Effector memory CD8-positive, alpha-beta T cell (primary cell): ENCODE results near the gene CLPSL2.

ENCODE experiments used
- ATAC-seq: fragments of 150-1000 bp; cut with Tn5 transposase; replicated peaks from 2 replicates; pipeline ENCODE4 v1.10.0; 2021; ENCODE audit warnings: mild to moderate bottlenecking, moderate library complexity
- DNase-seq, 3 experiments: peaks; one replicate each; pipeline ENCODE4 v3.0.0; 2021
- H3K27ac Mint-ChIP-seq, 2 donors: one replicate each; pipeline ENCODE4 v1.8.0; 2022; ENCODE audit warnings: mild to moderate bottlenecking in 2 of 2, mixed read lengths in 2 of 2, moderate library complexity in 2 of 2
- H3K27me3 Mint-ChIP-seq, 2 donors: one replicate each; pipeline ENCODE4 v1.8.0; 2022; ENCODE audit warnings: mixed read lengths in 2 of 2
- H3K36me3 Mint-ChIP-seq: one replicate; pipeline ENCODE4 v1.8.0; 2022; ENCODE audit warnings: mild to moderate bottlenecking, moderate library complexity, mixed read lengths; ENCODE audit not compliant: insufficient read depth
- H3K4me1 Mint-ChIP-seq, 2 donors: one replicate each; pipeline ENCODE4 v1.8.0; 2022; ENCODE audit warnings: low read depth in 2 of 2, mixed read lengths in 2 of 2
- H3K4me3 Mint-ChIP-seq, 2 donors: one replicate each; pipeline ENCODE4 v1.8.0; 2022; ENCODE audit warnings: mild to moderate bottlenecking in 2 of 2, mixed read lengths in 2 of 2, moderate library complexity in 2 of 2
- H3K9me3 Mint-ChIP-seq, 2 donors: one replicate each; pipeline ENCODE4 v1.8.0; 2022; ENCODE audit warnings: mixed read lengths in 2 of 2

CLPSL2 gene

DNA sequence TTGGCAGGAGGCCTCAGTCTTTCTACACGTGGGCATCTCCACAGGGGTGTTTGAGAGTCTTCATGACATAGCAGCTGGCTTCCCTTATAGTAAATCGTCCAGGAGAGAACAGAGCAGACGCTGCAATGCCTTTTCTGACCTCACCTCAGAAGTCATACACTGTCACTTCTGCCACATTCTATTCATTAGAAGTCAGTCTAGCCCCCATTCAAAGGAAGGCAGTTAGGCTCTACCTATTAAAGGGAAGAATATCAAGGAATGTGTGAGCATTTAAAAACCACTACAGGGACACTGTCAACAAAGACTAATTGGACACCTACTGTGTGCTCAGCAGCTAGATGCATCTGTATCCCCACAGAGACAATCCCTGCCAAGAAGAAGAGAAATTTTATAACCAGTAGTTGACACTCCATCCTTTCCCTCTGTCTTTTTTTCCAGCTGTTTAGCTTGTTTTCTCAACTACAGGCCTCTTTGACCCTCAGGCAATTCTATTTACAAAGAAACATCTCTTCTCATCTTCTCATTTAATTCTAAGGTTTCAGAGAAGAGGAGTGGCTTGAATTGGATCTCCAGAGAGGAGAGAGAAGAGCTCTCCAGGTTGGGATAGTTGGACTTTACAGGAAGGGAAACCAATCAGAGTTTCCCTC lies 21.0 kb upstream of the CLPSL2 start:
- H3K4me3 Mint-ChIP-seq, result no peak overlapping the region
- DNase-seq (no peak), ATAC-seq (no peak)
- no peak overlapping the region for H3K27ac Mint-ChIP-seq
- no peaks in the 10 kb centered on the region for H3K36me3 Mint-ChIP-seq
- no peaks in the 10 kb centered on the region for H3K9me3 Mint-ChIP-seq
- peaks cover 44 to 47% of the 10 kb centered on the region in 2 donors for H3K27me3 Mint-ChIP-seq
- H3K4me1 Mint-ChIP-seq, result peaks cover 0 to 2% of the 10 kb centered on the region in 2 donors

DNA sequence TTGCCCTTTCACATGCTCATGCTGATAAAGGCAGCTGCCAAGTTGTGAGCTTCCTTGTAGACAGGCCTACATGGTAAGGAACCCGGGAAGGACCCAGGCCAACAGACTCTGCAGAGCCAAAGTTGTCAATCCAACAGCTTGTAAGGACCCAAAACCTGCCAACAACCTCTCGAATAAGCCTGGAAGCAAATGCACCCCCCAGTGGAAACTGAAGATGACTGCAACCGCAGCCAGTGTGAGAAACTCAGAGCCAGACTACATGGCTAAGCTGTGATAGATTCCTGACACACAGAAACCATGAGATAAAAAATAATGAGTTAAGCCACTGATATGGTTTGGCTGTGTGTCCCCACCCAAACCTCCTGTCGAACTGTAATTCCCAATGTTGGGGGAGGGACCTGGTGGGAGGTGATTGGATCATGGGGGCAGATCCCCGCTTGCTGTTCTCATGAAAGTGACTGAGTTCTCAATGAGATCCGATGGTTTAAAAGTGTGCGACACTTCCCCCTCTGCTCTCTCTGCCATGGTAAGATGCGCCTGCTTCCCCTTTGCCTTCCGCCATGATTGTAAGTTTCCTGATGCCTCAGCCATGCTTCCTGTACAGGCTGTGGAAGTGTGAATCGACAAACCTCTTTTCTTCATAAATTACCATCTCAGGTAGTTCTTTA lies 18.8 kb upstream of the CLPSL2 start:
- Mint-ChIP-seq H3K4me1 (peaks cover 0 to 2% of the 10 kb centered on the region in 2 donors), H3K9me3 (no peaks in the 10 kb centered on the region), H3K27me3 (peaks cover 48 to 57% of the 10 kb centered on the region in 2 donors), H3K36me3 (no peaks in the 10 kb centered on the region), H3K27ac (peak overlapping the region in 1 of 2 donors; percentile 0), H3K4me3 (no peak overlapping the region)
- ATAC-seq (peak; percentile 33), DNase-seq (no peak)

DNA sequence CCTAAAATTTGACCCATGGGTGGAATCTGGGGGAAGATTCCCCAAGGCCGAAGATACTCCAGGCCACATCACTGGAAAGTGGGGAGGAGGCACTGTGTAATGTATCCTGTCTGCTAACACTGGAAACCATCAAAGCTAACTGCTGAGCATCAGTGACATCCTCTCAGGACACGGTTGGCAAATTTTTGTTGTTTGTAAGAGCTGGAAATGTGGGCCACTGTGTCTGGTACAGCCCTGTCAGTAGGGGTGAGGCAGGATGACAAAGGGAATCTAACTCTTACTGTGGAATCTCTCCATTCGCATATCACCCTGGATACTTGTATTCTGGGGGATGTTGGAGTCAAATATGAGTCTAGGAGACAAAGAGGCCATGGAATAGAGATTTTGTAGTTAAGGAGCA lies 17.0 kb upstream of the CLPSL2 start:
- Mint-ChIP-seq H3K36me3 (no peaks in the 10 kb centered on the region), H3K27ac (no peak overlapping the region), H3K9me3 (no peaks in the 10 kb centered on the region), H3K4me1 (peaks cover 3 to 12% of the 10 kb centered on the region in 2 donors), H3K27me3 (peaks cover 65 to 75% of the 10 kb centered on the region in 2 donors), H3K4me3 (no peak overlapping the region)
- DNase-seq (no peak), ATAC-seq (no peak)

DNA sequence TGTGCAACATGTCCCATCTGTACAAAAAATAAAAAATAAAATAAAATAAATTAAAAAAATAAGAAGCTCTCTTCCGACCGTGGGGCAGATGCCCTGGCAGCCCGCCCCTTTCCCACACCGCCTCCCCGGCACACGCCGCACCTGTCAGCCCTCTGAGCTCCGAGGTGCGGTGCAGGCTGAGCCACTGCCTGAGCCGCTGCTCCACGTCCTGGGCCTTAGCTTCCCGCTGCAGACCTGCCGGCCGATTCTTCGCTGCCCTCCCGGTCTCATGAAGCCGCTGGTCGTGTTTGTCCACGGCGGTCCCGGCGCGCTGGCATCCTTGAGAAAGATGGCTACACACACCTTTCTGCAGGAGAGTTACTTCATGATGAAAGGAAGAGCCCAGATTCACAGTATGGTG lies 10.7 kb upstream of the CLPSL2 start:
- Mint-ChIP-seq H3K27me3 (peaks cover 36 to 51% of the 10 kb centered on the region in 2 donors), H3K4me1 (peaks cover 3 to 12% of the 10 kb centered on the region in 2 donors), H3K4me3 (no peak overlapping the region), H3K27ac (no peak overlapping the region), H3K9me3 (no peaks in the 10 kb centered on the region), H3K36me3 (no peaks in the 10 kb centered on the region)
- DNase-seq (no peak), ATAC-seq (no peak)

DNA sequence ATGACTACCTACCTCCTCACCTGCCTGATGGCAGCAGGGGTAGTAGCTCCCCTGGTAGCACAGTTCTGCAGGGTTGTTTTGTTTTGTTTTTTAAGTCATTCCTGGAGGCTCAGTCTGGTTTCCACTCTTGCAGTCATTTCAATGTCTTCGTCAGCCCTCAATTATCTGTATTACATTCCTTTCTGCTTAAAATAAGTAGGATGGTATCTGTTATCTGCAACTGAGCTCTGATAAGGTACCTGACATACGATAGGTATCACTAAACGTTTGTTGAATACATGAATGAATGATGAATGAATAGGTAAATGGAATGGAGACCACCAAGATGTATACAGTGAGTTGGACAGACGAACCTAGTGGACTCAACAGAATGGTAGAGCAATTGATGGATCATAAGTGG lies 7.2 kb upstream of the CLPSL2 start:
- DNase-seq (no peak), ATAC-seq (no peak)
- H3K4me3 Mint-ChIP-seq, result no peak overlapping the region
- peaks cover 0 to 4% of the 10 kb centered on the region in 2 donors for H3K4me1 Mint-ChIP-seq
- no peak overlapping the region for H3K27ac Mint-ChIP-seq
- H3K36me3 Mint-ChIP-seq, result no peaks in the 10 kb centered on the region
- peaks cover 19 to 33% of the 10 kb centered on the region in 2 donors for H3K27me3 Mint-ChIP-seq
- H3K9me3 Mint-ChIP-seq, result no peaks in the 10 kb centered on the region

DNA sequence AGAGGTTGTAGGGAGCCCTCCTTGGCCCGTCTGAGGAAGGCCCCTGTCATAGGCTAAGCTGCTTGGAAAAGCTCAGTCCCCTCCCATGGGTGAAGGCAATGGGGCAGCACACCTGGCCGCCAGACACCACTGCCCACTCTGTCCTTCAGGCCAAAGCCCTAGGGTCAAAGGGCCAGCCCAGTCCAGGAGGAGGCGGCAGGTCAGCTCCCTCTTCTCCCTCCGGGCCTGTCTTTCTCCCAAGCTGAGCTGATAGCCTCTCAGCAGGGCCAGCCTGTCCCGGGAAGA lies 5.1 kb upstream of the CLPSL2 start:
- peaks cover 0 to 2% of the 10 kb centered on the region in 2 donors for H3K4me1 Mint-ChIP-seq
- no peak overlapping the region for H3K4me3 Mint-ChIP-seq
- H3K27me3 Mint-ChIP-seq, result peaks cover 18 to 35% of the 10 kb centered on the region in 2 donors
- ATAC-seq (no peak), DNase-seq (no peak)
- no peaks in the 10 kb centered on the region for H3K9me3 Mint-ChIP-seq
- H3K27ac Mint-ChIP-seq, result no peak overlapping the region
- no peaks in the 10 kb centered on the region for H3K36me3 Mint-ChIP-seq

DNA sequence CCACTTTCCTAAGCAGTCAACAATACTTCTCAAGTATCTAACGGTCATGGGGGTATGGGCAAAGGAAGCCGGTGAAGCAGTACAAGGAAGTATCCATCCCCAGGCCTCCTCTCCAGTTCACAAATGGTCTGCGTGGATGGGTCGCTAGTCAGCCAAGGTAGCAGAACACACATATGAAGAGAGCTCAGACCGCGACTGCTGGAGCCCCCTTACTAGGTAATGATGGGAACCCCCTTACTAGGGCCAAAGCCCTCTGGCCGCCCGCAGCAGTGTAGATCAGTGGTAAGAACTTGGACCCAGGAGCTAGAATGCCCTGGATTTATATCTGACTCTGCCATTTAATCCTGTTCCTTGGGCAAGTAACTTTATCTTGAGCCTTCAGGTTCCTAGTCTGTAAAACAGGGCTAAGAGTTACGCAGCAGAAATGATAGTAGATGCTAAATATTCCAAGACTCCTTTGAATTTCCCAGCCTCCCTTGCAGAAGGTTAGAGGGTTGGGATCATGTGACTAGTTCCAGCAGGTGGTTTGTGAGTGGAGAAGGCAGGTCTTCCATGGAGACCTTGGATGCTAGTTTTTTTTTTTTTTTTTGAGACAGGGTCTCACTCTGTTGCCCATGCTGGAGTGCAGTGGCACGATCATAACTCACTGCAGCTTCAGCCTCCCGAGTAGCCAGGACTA lies 2.1 kb upstream of the CLPSL2 start:
- ATAC-seq (no peak), DNase-seq (no peak)
- peaks cover 7% of the 10 kb centered on the region in 2 donors for H3K4me1 Mint-ChIP-seq
- no peaks in the 10 kb centered on the region for H3K9me3 Mint-ChIP-seq
- H3K4me3 Mint-ChIP-seq, result no peak overlapping the region
- no peaks in the 10 kb centered on the region for H3K36me3 Mint-ChIP-seq
- peaks cover 29 to 60% of the 10 kb centered on the region in 2 donors for H3K27me3 Mint-ChIP-seq
- H3K27ac Mint-ChIP-seq, result no peak overlapping the region

DNA sequence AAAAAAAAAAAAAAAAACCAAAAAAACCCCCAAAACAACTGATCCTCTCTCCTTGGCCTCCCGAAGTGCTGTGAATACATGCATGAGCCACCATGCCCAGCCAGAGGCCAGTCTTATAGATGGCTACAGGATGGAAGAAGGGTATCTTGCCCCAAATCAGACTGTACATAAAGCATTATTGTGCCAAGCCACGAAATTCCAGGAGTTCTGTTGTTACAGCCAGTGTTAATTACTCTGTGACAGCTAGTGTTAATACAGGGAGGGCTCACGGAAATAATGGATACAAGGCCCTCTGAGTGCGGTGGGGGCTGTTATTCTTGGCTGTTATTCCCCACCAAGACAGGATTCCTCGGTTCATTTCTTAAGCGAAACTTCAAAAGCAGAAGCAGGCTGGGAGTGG lies 1.4 kb upstream of the CLPSL2 start:
- Mint-ChIP-seq H3K4me1 (peaks cover 7% of the 10 kb centered on the region in 2 donors), H3K4me3 (no peak overlapping the region), H3K27me3 (peaks cover 29 to 68% of the 10 kb centered on the region in 2 donors), H3K36me3 (no peaks in the 10 kb centered on the region), H3K27ac (no peak overlapping the region), H3K9me3 (no peaks in the 10 kb centered on the region)
- DNase-seq (no peak), ATAC-seq (no peak)

DNA sequence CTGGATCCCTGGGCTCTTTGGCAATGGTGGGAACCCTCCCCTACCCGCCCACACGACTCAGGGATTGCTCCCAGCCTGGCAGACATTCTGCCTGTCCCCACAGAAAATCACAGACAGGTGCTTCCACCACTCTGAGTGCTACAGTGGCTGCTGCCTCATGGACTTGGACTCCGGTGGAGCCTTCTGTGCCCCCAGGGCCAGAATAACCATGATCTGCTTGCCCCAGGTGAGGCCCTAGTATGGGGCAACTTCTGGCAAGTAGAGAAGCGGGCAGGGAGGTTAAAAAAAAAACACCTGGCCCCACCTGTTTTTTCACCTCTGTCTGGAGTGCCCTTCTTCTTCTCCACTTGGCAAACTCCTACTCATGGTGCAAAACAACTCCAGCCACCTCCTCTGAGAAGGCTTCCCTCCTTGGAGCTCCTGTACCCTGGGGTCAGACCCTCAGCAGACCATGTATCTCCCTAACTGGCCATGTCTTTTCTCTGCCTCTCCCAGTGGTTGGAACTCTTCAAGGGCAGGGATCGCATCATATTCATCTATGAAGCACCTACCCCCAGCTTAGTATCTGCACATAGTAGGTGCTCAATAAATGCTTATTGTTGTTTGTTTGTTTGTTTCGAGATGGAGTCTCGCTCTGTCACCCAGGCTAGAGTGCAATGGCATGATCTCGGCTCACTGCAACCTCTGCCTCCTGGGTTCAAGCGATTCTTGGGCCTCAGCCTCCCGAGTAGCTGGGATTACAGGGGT lies 1.1 kb downstream of the CLPSL2 start:
- Mint-ChIP-seq H3K9me3 (no peaks in the 10 kb centered on the region), H3K4me3 (peak overlapping the region; percentile 63 to 71), H3K4me1 (peaks cover 7% of the 10 kb centered on the region in 2 donors), H3K27ac (no peak overlapping the region), H3K27me3 (peaks cover 36 to 69% of the 10 kb centered on the region in 2 donors), H3K36me3 (no peaks in the 10 kb centered on the region)
- ATAC-seq (no peak), DNase-seq (no peak)

DNA sequence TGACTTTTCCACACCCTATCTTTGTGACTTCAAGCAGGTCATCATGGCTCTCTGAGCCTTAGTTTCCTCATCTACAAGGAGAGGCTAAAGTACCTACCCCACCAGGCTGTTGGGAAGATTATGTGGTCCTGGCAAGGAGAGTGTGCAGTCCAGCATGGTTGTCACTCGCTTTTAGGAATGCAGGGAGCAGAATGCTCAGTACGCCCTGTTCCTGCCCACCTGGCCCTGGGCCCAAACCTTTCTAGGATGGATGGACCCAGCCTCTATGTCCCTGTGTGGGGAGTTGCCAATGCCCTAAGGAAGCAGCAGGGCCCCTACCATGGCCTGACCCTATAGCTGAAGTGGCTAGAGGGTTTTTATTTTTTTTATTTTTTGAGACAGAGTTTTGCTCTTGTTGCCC lies 2.0 kb downstream of the CLPSL2 start:
- Mint-ChIP-seq H3K36me3 (no peaks in the 10 kb centered on the region), H3K9me3 (no peaks in the 10 kb centered on the region), H3K4me1 (peaks cover 7% of the 10 kb centered on the region in 2 donors), H3K27ac (no peak overlapping the region), H3K27me3 (peaks cover 43 to 75% of the 10 kb centered on the region in 2 donors), H3K4me3 (no peak overlapping the region)
- DNase-seq (no peak), ATAC-seq (no peak)

DNA sequence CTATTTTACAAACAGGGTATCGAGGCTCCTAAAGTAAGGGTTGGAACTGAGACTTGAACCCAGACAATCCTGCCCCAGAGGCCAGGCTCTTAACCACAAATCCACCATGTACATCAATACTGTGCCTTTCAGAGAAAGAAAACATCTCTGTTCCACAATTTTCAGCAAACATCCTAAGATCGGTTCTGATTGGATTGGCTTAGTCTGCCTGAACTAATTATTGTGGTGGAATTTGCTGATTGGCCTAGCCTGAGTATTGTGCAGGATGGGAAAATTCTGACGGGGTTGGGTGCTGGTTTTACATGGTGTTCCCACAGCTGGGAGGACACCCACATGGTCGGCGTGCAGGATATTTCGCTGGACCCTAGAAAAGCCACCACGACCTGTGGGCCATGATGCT lies 4.3 kb downstream of the CLPSL2 start, which contains the start of gene CLPSL1:
TSS of gene CLPSL1 (plus strand) at position 301 of the 400 bp plus-strand sequence. CDS start at position 393, 92 bp downstream.
- no peaks in the 10 kb centered on the region for H3K9me3 Mint-ChIP-seq
- peaks cover 6 to 7% of the 10 kb centered on the region in 2 donors for H3K4me1 Mint-ChIP-seq
- DNase-seq (no peak), ATAC-seq (no peak)
- peaks cover 54 to 84% of the 10 kb centered on the region in 2 donors for H3K27me3 Mint-ChIP-seq
- H3K4me3 Mint-ChIP-seq, result no peak within 1 kb of the TSS
- H3K36me3 Mint-ChIP-seq, result no peaks in the 10 kb centered on the region
- no peak within 1 kb of the TSS for H3K27ac Mint-ChIP-seq

DNA sequence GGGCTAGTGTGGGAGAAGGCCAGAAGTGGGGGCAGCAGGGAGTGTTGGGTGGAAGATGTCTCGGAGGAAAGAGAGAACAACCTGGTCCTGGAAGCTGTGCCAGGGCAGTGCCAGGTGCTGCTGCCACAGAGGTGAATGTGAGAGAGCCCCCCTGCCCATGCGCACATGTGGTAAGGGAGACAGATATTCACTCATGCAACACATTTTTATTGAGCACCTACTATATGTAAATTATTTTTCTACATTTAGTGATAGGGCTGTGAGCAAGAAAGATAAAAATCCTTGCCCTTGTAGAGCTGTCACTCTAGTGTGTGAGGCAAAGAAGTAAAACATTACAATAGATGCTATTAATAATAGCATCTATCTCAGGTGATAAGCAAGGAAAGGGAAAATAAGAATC lies 4.9 kb downstream of the CLPSL2 start:
- Mint-ChIP-seq H3K4me1 (peaks cover 4 to 7% of the 10 kb centered on the region in 2 donors), H3K36me3 (no peaks in the 10 kb centered on the region), H3K9me3 (no peaks in the 10 kb centered on the region), H3K27ac (no peak overlapping the region), H3K27me3 (peaks cover 54 to 82% of the 10 kb centered on the region in 2 donors), H3K4me3 (no peak overlapping the region)
- DNase-seq (no peak), ATAC-seq (no peak)

DNA sequence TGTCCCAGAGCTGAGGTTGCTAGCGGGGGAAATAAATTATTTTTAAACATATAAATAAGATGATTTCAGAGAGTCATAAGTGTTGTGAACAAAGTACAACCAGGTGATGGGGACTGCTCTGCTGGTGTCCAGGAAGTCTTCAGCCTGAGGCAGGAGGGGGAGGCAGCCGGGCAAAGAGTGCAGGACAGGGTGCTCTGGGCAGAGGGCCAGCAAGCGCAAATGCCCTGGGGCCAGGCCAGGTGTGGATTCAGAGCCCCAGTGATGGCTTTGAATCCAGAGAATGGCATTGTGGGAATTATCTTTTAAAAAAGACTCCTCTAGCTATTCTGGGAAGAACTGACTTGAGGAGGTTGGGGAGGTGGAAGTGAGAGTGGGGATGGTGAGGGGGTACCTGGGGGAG lies 6.0 kb downstream of the CLPSL2 start:
- H3K27ac Mint-ChIP-seq, result no peak overlapping the region
- peaks cover 58 to 83% of the 10 kb centered on the region in 2 donors for H3K27me3 Mint-ChIP-seq
- peaks cover 2 to 3% of the 10 kb centered on the region in 2 donors for H3K4me1 Mint-ChIP-seq
- H3K4me3 Mint-ChIP-seq, result no peak overlapping the region
- no peaks in the 10 kb centered on the region for H3K9me3 Mint-ChIP-seq
- no peaks in the 10 kb centered on the region for H3K36me3 Mint-ChIP-seq
- no peak for DNase-seq
- no peak for ATAC-seq
